Endodermal cell (in vitro differentiated cells): ENCODE measurements around the gene CNIH3. TPM values are rescaled to one million over a fixed set of nuclear protein-coding genes. Genes with fewer than 3 reads are reported as not detected.

Experiments
- DNase-seq: peaks from one replicate; pipeline ENCODE4 v3.0.0-alpha.2; 2017
- H3K27ac ChIP-seq: 2 replicates; pipeline ENCODE4 v1.5.1; 2013; ENCODE audit warnings: mild to moderate bottlenecking, low read depth, low read length, moderate library complexity
- H3K27me3 ChIP-seq: 2 replicates; pipeline ENCODE4 v1.6.1; 2013; ENCODE audit warnings: mild to moderate bottlenecking, low read length, moderate library complexity; ENCODE audit not compliant: insufficient read depth, control insufficient read depth, poor library complexity, severe bottlenecking
- H3K36me3 ChIP-seq: 2 replicates; pipeline ENCODE4 v1.7.0; 2013; ENCODE audit warnings: mild to moderate bottlenecking, low read length, moderate library complexity; ENCODE audit not compliant: control insufficient read depth, insufficient read depth
- H3K4me1 ChIP-seq: one replicate; pipeline ENCODE4 v1.7.0; 2013; ENCODE audit warnings: low read length; ENCODE audit not compliant: control insufficient read depth, insufficient read depth
- H3K4me3 ChIP-seq: 2 replicates; pipeline ENCODE4 v1.5.1; 2013; ENCODE audit warnings: mild to moderate bottlenecking, low read length, moderate library complexity
- H3K9ac ChIP-seq: 2 replicates; pipeline ENCODE4 v1.6.1; 2013; ENCODE audit warnings: mild to moderate bottlenecking, low read length, moderate library complexity; ENCODE audit not compliant: poor library complexity, severe bottlenecking; ENCODE audit errors: extremely low read depth
- H3K9me3 ChIP-seq: 2 replicates; pipeline ENCODE4 v1.6.1; 2013; ENCODE audit warnings: mild to moderate bottlenecking, low read length, moderate library complexity; ENCODE audit not compliant: control insufficient read depth
- H3K27ac Mint-ChIP-seq: 2 replicates; pipeline ENCODE4 v1.8.0; 2020; ENCODE audit warnings: mixed read lengths
- H3K27me3 Mint-ChIP-seq: 2 replicates; pipeline ENCODE4 v1.8.0; 2021; ENCODE audit warnings: mild to moderate bottlenecking, mixed read lengths; ENCODE audit not compliant: insufficient read depth
- H3K36me3 Mint-ChIP-seq: 2 replicates; pipeline ENCODE4 v1.8.0; 2020; ENCODE audit warnings: low read depth, mixed read lengths
- H3K4me1 Mint-ChIP-seq: 2 replicates; pipeline ENCODE4 v1.8.0; 2020; ENCODE audit warnings: mixed read lengths
- H3K4me3 Mint-ChIP-seq: 2 replicates; pipeline ENCODE4 v1.8.0; 2020; ENCODE audit warnings: mild to moderate bottlenecking, moderate library complexity, mixed read lengths
- H3K9me3 Mint-ChIP-seq: 2 replicates; pipeline ENCODE4 v1.8.0; 2020; ENCODE audit warnings: mild to moderate bottlenecking, mixed read lengths
- WGBS, 2 experiments: methylation state at CpG; one replicate each; pipeline versions ENCODE4 v1.1.5 to v1.1.7; 2013; ENCODE audit warnings: missing lambda C conversion rate in 2 of 2, mixed read lengths in 1 of 2; ENCODE audit not compliant: insufficient coverage in 1 of 2, insufficient read length in 1 of 2; 5-methylcytosine and 5-hydroxymethylcytosine counted together
- total RNA-seq, 2 donors: library from RNA; stranded (reverse); fragmentation: NEBNext Ultra II Directional in 1 of 2; extraction: Animal tissue kit (Norgen Biotek cat#: 25700) in 1 of 2; gene quantifications; 2 replicates in 1 of 2; 3 replicates in 1 of 2; pipeline ENCODE4 v1.2.1, GENCODE V29; 2021
- TF ChIP-seq, protein P1 (sequence below): fragments of 200-600 bp; sonication (generic); conservative IDR thresholded peaks from 2 replicates; pipeline ENCODE4 v1.5.0; 2021; ENCODE audit warnings: antibody characterized with exemption, mild to moderate bottlenecking

CNIH3 gene
- total RNA-seq, 2 donors from 2014 or later, result 4.5 to 6.6 TPM

DNA sequence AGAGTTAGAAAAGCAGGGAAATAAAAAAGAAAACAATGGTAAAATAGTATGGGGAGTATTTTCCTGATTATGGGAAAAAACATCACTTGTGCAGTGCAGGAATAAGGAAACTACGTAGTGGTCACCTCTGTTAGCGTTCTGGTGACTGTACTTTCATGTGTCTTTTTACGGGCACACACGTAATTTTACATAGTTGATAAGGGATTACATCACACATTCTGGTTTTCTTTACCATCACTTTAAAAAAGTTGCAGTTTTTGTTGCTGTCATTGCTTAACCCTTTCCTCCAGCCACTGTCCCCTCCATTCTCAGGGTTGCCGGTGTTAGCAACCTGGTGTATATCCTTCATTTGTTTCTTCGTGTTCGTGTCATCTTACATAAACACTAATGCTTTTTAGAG lies 35.1 kb downstream of the CNIH3 start:
- Histone ChIP-seq H3K9me3 (no peaks in the 10 kb centered on the region), H3K27ac (no peak overlapping the region), H3K4me1 (no peaks in the 10 kb centered on the region), H3K4me3 (no peak overlapping the region), H3K9ac (no peak overlapping the region), H3K27me3 (no peaks in the 10 kb centered on the region), H3K36me3 (no peaks in the 10 kb centered on the region)
- H3K4me1 Mint-ChIP-seq, result no peaks in the 10 kb centered on the region
- no peaks in the 10 kb centered on the region for H3K36me3 Mint-ChIP-seq
- TF ChIP-seq, protein P1, sequence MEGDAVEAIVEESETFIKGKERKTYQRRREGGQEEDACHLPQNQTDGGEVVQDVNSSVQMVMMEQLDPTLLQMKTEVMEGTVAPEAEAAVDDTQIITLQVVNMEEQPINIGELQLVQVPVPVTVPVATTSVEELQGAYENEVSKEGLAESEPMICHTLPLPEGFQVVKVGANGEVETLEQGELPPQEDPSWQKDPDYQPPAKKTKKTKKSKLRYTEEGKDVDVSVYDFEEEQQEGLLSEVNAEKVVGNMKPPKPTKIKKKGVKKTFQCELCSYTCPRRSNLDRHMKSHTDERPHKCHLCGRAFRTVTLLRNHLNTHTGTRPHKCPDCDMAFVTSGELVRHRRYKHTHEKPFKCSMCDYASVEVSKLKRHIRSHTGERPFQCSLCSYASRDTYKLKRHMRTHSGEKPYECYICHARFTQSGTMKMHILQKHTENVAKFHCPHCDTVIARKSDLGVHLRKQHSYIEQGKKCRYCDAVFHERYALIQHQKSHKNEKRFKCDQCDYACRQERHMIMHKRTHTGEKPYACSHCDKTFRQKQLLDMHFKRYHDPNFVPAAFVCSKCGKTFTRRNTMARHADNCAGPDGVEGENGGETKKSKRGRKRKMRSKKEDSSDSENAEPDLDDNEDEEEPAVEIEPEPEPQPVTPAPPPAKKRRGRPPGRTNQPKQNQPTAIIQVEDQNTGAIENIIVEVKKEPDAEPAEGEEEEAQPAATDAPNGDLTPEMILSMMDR, result no peak
- H3K4me3 Mint-ChIP-seq, result no peak overlapping the region
- no peak for DNase-seq
- no peaks in the 10 kb centered on the region for H3K27me3 Mint-ChIP-seq
- H3K9me3 Mint-ChIP-seq, result no peaks in the 10 kb centered on the region
- H3K27ac Mint-ChIP-seq, result no peak overlapping the region
- 88 to 93% methylated on average over 7 of the region's 7 CpGs for WGBS, 2 experiments

DNA sequence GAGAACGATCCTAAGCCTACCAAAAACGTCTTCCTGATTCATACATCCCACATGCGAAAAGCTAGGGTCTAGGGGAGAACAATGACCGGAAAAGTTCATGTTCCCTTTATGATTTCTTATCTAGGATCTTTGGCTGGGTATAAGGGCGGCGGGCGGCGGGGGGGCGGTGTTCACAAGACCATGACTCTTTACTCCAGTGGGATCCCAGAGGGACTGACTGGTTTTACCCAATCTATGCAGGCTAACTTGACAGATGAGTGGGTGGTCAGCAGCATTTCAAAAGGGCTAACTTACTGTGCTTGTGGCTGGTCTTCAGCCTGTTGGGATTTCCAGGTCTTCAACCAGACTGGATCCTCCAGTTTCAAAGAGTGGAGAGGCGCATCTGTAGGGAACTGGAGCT lies 40.3 kb downstream of the CNIH3 start:
- no peak overlapping the region for H3K27ac ChIP-seq
- Mint-ChIP-seq H3K27ac (no peak overlapping the region), H3K4me3 (no peak overlapping the region), H3K27me3 (no peaks in the 10 kb centered on the region), H3K36me3 (no peaks in the 10 kb centered on the region), H3K9me3 (no peaks in the 10 kb centered on the region), H3K4me1 (peaks cover 5% of the 10 kb centered on the region)
- no peak overlapping the region for H3K4me3 ChIP-seq
- TF ChIP-seq, protein P1, result no peak
- no peaks in the 10 kb centered on the region for H3K27me3 ChIP-seq
- no peaks in the 10 kb centered on the region for H3K36me3 ChIP-seq
- DNase-seq, result no peak
- no peaks in the 10 kb centered on the region for H3K4me1 ChIP-seq
- H3K9me3 ChIP-seq, result no peaks in the 10 kb centered on the region
- H3K9ac ChIP-seq, result no peak overlapping the region
- 95 to 98% methylated on average over 8 to 10 of the region's 10 CpGs for WGBS, 2 experiments

DNA sequence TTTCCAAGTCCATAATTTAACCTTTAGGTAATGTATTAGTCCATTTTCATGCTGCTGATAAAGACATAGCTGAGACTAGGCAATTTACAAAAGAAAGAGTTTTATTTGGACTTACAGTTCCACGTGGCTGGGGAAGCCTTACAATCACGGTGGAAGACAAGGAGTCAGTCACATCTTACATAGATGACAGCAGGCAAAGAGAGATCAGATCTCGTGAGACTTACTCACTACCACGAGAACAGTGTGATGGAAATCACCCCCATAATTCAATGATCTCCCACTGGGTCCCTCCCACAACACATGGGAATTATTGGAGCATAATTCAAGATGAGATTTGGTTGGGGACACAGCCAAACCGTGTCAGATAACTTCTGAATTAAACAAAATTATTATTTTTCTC lies 44.0 kb downstream of the CNIH3 start:
- Mint-ChIP-seq H3K4me1 (peaks cover 7% of the 10 kb centered on the region), H3K36me3 (no peaks in the 10 kb centered on the region), H3K9me3 (no peaks in the 10 kb centered on the region), H3K4me3 (no peak overlapping the region), H3K27me3 (no peaks in the 10 kb centered on the region), H3K27ac (no peak overlapping the region)
- no peaks in the 10 kb centered on the region for H3K9me3 ChIP-seq
- no peaks in the 10 kb centered on the region for H3K4me1 ChIP-seq
- TF ChIP-seq, protein P1, result no peak
- no peak overlapping the region for H3K27ac ChIP-seq
- H3K27me3 ChIP-seq, result no peaks in the 10 kb centered on the region
- no peak overlapping the region for H3K9ac ChIP-seq
- 88 to 90% methylated on average over 3 to 5 of the region's 5 CpGs for WGBS, 2 experiments
- H3K36me3 ChIP-seq, result no peaks in the 10 kb centered on the region
- DNase-seq, result no peak
- no peak overlapping the region for H3K4me3 ChIP-seq
